ENCODE measurements around the gene APBB2. TPM values are rescaled to one million over a fixed set of nuclear protein-coding genes. Genes with fewer than 3 reads are reported as not detected.

Gene APBB2
- total and polyA plus RNA-seq, 2 of the 4 experiments (the other 2 are of a cell fraction) = 47.9 to 75.5 TPM

GRCh38 chr4:41028392-41029076 lies 185.8 kb downstream of the APBB2 start:
- Histone ChIP-seq H2BK5ac (ENCODE audit: low read depth, low read length, poor library complexity, severe bottlenecking) (peak overlapping the region; percentile 46), H4K20me1 (ENCODE audit: insufficient read depth, low read length) (no peaks in the 10 kb centered on the region), H2BK120ac (ENCODE audit: low read depth, low read length) (no peak overlapping the region), H2BK15ac (ENCODE audit: low read depth, low read length) (no peak overlapping the region), H3K79me1 (ENCODE audit: low read depth in 1 of 2, low read length in 2 of 2) (peaks cover 0 to 11% of the 10 kb centered on the region in 2 experiments; a peak in 2 of 4 replicates), H3K27me3 (ENCODE audit: control insufficient read depth, insufficient read depth, low read length) (no peaks in the 10 kb centered on the region), H4K8ac (ENCODE audit: low read depth in 2 of 2, low read length in 2 of 2) (no peak overlapping the region), H2BK20ac (ENCODE audit: low read depth, low read length) (no peak overlapping the region), H4K91ac (ENCODE audit: insufficient read depth, low read depth, low read length) (0 out of 2 replicates have a peak overlapping the region, but pooled peaks have one; percentile 3), H2AK9ac (replicated peaks; ENCODE audit: low read depth, low read length, poor library complexity) (no peak overlapping the region), H3K36me3 (ENCODE audit: control insufficient read depth, insufficient read depth, low read length) (no peaks in the 10 kb centered on the region), H3K9ac (ENCODE audit: low read depth, low read length) (no peak overlapping the region), H3K23ac (ENCODE audit: low read depth, low read length) (no peak overlapping the region), H3K9me3 (ENCODE audit: control insufficient read depth, insufficient read depth, low read length) (peaks cover 14% of the 10 kb centered on the region), H3K27ac (ENCODE audit: insufficient read depth, low read length) (peak overlapping the region; percentile 43; the same call in 1 of the 2 replicates), H3K4me1 (ENCODE audit: control insufficient read depth, insufficient read depth, low read length) (peaks cover 9% of the 10 kb centered on the region), H3K9me1 (ENCODE audit: insufficient read depth, low read length) (no peaks in the 10 kb centered on the region), H4K5ac (ENCODE audit: low read depth, low read length) (peak overlapping the region; percentile 59), H3K4ac (ENCODE audit: low read depth, low read length) (peak overlapping the region; percentile 18), H2AK5ac (ENCODE audit: low read depth, low read length) (peak overlapping the region; percentile 5; the same call in 1 of the 2 replicates), H3K18ac (ENCODE audit: low read depth, low read length) (peak overlapping the region; percentile 73), H3K14ac (replicated peaks; ENCODE audit: low read depth, low read length) (peak overlapping the region; percentile 27; the same call in 1 of the 2 replicates), H3K56ac (ENCODE audit: extremely low read depth, insufficient read depth, low read length) (no peak overlapping the region), H3K4me2 (ENCODE audit: low read depth, low read length) (peak overlapping the region; percentile 76), H3K4me3 (ENCODE audit: insufficient read depth, low read depth, low read length) (no peak overlapping the region), H2AFZ (replicated peaks; ENCODE audit: low read length, poor library complexity) (no peak overlapping the region)
- peak; percentile 67 for DNase-seq
- in situ Hi-C loops (cut with MboI; ENCODE audit: low sequenced_read_pairs) (no loop called here), dilution Hi-C loops (cut with HindIII; ENCODE audit: low sequenced_read_pairs, unreplicated experiment) (no loop called here), intact Hi-C loops (cut with micrococcal nuclease) (loop anchor here (5.0 kb wide), 1 partner anchor 44 kb away; no protein-coding TSS in a partner anchor)
- POLR2A ChIA-PET (ENCODE audit: unreplicated experiment) = interaction anchor here (0.6 kb wide), 1 partner anchor 230 kb away, joined by 3 read pairs; no protein-coding TSS in a partner anchor
- WGBS, 2 experiments (ENCODE audit: extremely low coverage in 2 of 2, insufficient read length in 1 of 2) = 61% methylated on average over 3 of the region's 8 CpGs; no CpG with 5 or more reads in 1 of the 2 experiments
- CTCF ChIA-PET = interaction anchor here (0.5 to 1.2 kb wide), 2 partner anchors 42 to 1998 kb away, joined by 3 read pairs; no protein-coding TSS in a partner anchor
- ATAC-seq (ENCODE audit: low read depth) = peak; percentile 79
- BruUV-seq (replicated peaks) = no TSS peak
- TF ChIP-seq BHLHE40 (IDR thresholded peaks at IDR 0.05; ENCODE audit: low read depth, low read length) (no peak), SMC3 (IDR thresholded peaks at IDR 0.05; ENCODE audit: low read depth, low read length) (no peak), USF2 (IDR thresholded peaks at IDR 0.05; ENCODE audit: low read depth, low read length) (no peak), RAD21 (IDR thresholded peaks at IDR 0.05; ENCODE audit: low read length) (no peak), FOS (IDR thresholded peaks at IDR 0.05; ENCODE audit: low read depth, low read length) (no peak), RFX5 (IDR thresholded peaks at IDR 0.05; ENCODE audit: low read depth, low read length) (no peak), NFE2L2 (IDR thresholded peaks at IDR 0.05; ENCODE audit: low read depth, low read length) (no peak), MXI1 (IDR thresholded peaks at IDR 0.05; ENCODE audit: borderline replicate concordance, low read depth, low read length) (no peak), CHD1 (IDR thresholded peaks at IDR 0.05; ENCODE audit: low read depth, low read length) (no peak), RCOR1 (IDR thresholded peaks at IDR 0.05; ENCODE audit: insufficient replicate concordance, low read length) (no peak), CTCF (conservative IDR thresholded peaks at IDR 0.05; ENCODE audit: low read depth, low read length) (no peak), MAFK (IDR thresholded peaks at IDR 0.05; ENCODE audit: low read depth, low read length) (no peak), CEBPB (IDR thresholded peaks at IDR 0.05; ENCODE audit: low read depth, low read length) (no peak), ELK1 (IDR thresholded peaks at IDR 0.05; ENCODE audit: borderline replicate concordance, low read depth, low read length) (no peak), POLR2A (IDR thresholded peaks at IDR 0.05; ENCODE audit: low read depth, low read length) (no peak)

All from IMR-90 (cell line).